Upper lobe of left lung (tissue), 4 donors: ENCODE measurements around the gene SPIRE2.

Source experiments
- EP300 ChIP-seq, 4 donors: sonication (generic); formaldehyde crosslinking; IDR thresholded peaks; one replicate each; pipeline ENCODE4 v1.5.1; 2017; ENCODE audit warnings: antibody characterized with exemption in 4 of 4, control low read depth in 2 of 4
- POLR2A ChIP-seq, 4 donors: fragments of 450-650 bp; IDR thresholded peaks; one replicate each; pipeline ENCODE4 v1.5.1; 2016 to 2017; ENCODE audit warnings: antibody characterized with exemption in 4 of 4, mild to moderate bottlenecking in 2 of 4
- POLR2AphosphoS5 ChIP-seq, 2 donors: sonication (generic); formaldehyde crosslinking; IDR thresholded peaks; one replicate each; pipeline ENCODE4 v1.5.1; 2017; ENCODE audit warnings: antibody characterized with exemption in 2 of 2
- TF ChIP-seq, protein P1 (sequence below), 6 experiments: fragments of 450-650 bp in 4 of 6; fragments of 200-600 bp in 2 of 6; sonication (generic) in 2 of 6; IDR thresholded peaks; one replicate each; pipeline ENCODE4 v1.5.1; 2016 to 2019; ENCODE audit warnings: antibody characterized with exemption in 6 of 6

DNA sequence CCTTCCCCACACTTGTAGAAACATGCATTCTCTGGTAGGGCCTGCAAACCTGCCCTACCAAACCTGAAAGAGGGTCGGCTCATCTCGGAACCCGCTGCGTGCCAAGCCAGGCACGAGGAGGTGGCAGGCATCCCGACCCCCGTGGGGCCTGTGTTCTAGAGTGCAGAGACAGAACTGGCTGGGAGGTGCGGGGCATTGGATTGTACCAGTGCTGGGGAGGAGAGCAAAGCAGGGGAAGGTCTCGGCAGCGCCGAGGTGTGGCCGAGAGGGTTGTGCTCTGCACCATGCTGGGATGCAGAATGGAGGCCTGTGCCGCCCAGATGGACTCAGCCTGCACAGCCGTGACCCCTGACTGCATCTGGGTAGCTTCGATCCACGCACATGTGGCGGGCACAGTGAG lies 72.6 kb downstream of the SPIRE2 start:
- TF ChIP-seq, protein P1, sequence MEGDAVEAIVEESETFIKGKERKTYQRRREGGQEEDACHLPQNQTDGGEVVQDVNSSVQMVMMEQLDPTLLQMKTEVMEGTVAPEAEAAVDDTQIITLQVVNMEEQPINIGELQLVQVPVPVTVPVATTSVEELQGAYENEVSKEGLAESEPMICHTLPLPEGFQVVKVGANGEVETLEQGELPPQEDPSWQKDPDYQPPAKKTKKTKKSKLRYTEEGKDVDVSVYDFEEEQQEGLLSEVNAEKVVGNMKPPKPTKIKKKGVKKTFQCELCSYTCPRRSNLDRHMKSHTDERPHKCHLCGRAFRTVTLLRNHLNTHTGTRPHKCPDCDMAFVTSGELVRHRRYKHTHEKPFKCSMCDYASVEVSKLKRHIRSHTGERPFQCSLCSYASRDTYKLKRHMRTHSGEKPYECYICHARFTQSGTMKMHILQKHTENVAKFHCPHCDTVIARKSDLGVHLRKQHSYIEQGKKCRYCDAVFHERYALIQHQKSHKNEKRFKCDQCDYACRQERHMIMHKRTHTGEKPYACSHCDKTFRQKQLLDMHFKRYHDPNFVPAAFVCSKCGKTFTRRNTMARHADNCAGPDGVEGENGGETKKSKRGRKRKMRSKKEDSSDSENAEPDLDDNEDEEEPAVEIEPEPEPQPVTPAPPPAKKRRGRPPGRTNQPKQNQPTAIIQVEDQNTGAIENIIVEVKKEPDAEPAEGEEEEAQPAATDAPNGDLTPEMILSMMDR (IDR thresholded peaks at IDR 0.05) = no peak
- TF ChIP-seq POLR2A (IDR thresholded peaks at IDR 0.05) = no peak
- no peak for TF ChIP-seq POLR2AphosphoS5 (IDR thresholded peaks at IDR 0.05)
- TF ChIP-seq EP300 (IDR thresholded peaks at IDR 0.05) = no peak
